Measurements from ENCODE around the gene PPL.

DNA sequence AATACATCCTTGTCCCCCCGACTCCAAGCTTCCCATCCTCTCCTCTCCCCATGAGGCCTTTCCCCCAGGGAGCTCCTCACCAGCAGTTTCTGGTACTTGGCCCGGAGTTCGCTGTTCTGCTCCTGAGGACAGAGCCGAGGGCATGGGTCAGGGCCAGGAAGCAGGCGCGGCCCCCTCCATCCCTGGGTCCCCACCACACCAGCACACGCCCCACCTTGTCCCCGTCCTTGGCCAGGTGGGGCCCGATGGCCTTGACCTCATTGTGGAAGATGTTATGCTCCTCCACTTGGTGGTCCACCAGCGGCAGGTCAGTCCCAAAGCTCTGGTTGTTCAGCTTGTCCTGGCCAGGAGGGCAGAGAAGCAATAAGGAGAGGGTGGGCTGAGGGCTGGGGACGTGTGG, 36.2 kb downstream of the PPL start:
- TF ChIP-seq POLR2A (IDR thresholded peaks at IDR 0.05; ENCODE audit: low read depth, low read length), result no peak
- TF ChIP-seq TAF1 (IDR thresholded peaks at IDR 0.05; ENCODE audit: low read depth, low read length), result no peak

All from GM12891 (cell line).